Gastroesophageal sphincter (tissue), 3 donors: ENCODE measurements around the gene GLB1L3.
"Not testable (repeated sequence)": the region's sequence is repeated elsewhere in the genome, so short reads cannot be mapped to it uniquely, and the experiment has no call there.

Experiments used
- POLR2A ChIP-seq, 2 donors: fragments of 450-650 bp; IDR thresholded peaks; one replicate each; pipeline ENCODE4 v1.6.1; 2017; ENCODE audit warnings: antibody characterized with exemption in 2 of 2, mild to moderate bottlenecking in 2 of 2, moderate library complexity in 1 of 2
- POLR2AphosphoS5 ChIP-seq: sonication (generic); formaldehyde crosslinking; IDR thresholded peaks from one replicate; pipeline ENCODE4 v1.6.1; 2017; ENCODE audit warnings: antibody characterized with exemption
- TF ChIP-seq, protein P1 (sequence below), 4 experiments: fragments of 200-600 bp in 2 of 4; fragments of 450-650 bp in 2 of 4; sonication (generic) in 1 of 4; IDR thresholded peaks; one replicate each; pipeline ENCODE4 v1.5.1; 2017 to 2019; ENCODE audit warnings: antibody characterized with exemption in 4 of 4, mild to moderate bottlenecking in 2 of 4, moderate library complexity in 2 of 4

DNA sequence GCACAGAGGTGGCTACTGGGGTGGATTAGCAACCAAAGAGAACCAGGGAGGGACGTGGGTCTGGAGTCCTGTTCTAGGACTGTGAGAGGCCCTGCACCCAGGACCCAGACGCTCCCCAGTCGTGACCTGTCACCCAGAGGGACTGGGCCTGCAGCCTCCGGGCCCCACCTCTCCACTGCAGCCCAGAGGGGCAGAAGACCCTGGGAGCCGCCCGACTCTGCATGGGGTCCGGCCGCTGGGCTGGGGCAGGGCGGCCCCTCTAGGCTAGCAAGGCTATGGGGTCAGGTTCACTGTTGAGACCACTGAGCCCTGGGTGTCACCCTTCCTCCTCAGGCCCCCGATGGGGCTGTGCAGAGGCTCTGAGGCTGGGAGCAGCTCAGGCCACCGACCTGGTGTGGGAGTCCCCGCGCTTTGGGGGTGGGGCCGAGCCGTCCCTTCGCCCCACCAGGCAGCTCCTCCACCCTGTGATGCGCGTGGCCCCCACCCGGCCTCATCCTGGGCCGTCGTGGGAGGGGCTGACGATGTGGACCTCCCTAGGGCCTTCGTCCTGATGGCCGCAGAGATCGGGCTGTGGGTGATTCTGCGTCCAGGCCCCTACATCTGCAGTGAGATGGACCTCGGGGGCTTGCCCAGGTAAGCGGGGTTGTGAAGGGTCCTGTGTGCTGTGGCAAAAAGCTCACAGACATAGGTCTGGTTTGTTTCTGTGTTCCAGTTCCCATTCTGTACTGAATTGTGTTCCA, 68.5 kb downstream of the GLB1L3 start:
- TF ChIP-seq, protein P1, sequence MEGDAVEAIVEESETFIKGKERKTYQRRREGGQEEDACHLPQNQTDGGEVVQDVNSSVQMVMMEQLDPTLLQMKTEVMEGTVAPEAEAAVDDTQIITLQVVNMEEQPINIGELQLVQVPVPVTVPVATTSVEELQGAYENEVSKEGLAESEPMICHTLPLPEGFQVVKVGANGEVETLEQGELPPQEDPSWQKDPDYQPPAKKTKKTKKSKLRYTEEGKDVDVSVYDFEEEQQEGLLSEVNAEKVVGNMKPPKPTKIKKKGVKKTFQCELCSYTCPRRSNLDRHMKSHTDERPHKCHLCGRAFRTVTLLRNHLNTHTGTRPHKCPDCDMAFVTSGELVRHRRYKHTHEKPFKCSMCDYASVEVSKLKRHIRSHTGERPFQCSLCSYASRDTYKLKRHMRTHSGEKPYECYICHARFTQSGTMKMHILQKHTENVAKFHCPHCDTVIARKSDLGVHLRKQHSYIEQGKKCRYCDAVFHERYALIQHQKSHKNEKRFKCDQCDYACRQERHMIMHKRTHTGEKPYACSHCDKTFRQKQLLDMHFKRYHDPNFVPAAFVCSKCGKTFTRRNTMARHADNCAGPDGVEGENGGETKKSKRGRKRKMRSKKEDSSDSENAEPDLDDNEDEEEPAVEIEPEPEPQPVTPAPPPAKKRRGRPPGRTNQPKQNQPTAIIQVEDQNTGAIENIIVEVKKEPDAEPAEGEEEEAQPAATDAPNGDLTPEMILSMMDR (IDR thresholded peaks at IDR 0.05) = not testable (repeated sequence)
- not testable (repeated sequence) for TF ChIP-seq POLR2AphosphoS5; POLR2A (IDR thresholded peaks at IDR 0.05)
